ENCODE measurements around the gene NANS. TPM values are rescaled to one million over a fixed set of nuclear protein-coding genes. Genes with fewer than 3 reads are reported as not detected.
"Not testable (repeated sequence)": the region's sequence is repeated elsewhere in the genome, so short reads cannot be mapped to it uniquely, and the experiment has no call there.

Gene NANS
- polyA plus RNA-seq, 4 donors, result 57.0 to 120 (median 75.6) TPM

DNA sequence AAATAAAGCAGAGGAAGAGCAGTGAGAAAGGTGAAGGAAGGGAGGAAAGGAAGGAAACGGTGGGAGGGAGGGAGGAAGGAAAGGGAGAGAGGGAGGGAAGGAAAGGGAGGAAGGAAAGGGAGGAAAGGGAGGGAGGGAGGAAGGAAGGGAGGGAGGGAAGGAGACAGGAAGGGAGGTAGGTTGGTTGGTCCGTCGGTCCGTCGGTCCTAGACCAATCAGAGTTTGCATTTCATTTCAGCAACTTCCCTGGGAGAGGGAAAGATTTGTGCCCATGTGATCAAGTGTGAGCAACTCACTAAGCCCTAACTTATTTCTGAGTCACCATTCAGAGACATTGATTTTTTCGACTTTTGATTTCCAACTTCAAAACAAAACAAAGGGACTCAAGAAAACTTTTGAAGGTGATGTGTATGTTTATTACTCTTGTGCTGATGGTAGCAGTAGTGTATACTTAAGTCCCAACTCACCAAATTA, 18.8 kb downstream of the NANS start:
- peak overlapping the region in 1 of 3 donors; percentile 72 for H3K27ac ChIP-seq (ENCODE audit: low read depth in 1 of 3, low read length in 2 of 3)
- 35 to 49% (median 46%) methylated on average over 6 of the region's 6 CpGs for WGBS, 3 donors
- peaks cover 2 to 31% (median 2%) of the 10 kb centered on the region in 3 donors for H3K4me1 ChIP-seq (ENCODE audit: control insufficient read depth in 3 of 3, insufficient read depth in 2 of 3, low read depth in 1 of 3, low read length in 2 of 3)
- H3K36me3 ChIP-seq (ENCODE audit: control insufficient read depth in 3 of 3, insufficient read depth in 2 of 3, low read depth in 1 of 3, low read length in 3 of 3), result peaks cover 0 to 42% (median 13%) of the 10 kb centered on the region in 3 donors
- H3K4me3 ChIP-seq (ENCODE audit: low read depth in 1 of 3, low read length in 3 of 3), result no peak overlapping the region
- DNase-seq (peak in 1 of 2 donors; percentile 30), FAIRE-seq (no peak)
- no peaks in the 10 kb centered on the region for H3K9me3 ChIP-seq (ENCODE audit: control insufficient read depth in 2 of 2, insufficient read depth in 1 of 2, low read depth in 1 of 2, low read length in 1 of 2)
- H3K27me3 ChIP-seq (ENCODE audit: control insufficient read depth in 3 of 3, insufficient read depth in 3 of 3, low read length in 3 of 3), result no peaks in the 10 kb centered on the region

DNA sequence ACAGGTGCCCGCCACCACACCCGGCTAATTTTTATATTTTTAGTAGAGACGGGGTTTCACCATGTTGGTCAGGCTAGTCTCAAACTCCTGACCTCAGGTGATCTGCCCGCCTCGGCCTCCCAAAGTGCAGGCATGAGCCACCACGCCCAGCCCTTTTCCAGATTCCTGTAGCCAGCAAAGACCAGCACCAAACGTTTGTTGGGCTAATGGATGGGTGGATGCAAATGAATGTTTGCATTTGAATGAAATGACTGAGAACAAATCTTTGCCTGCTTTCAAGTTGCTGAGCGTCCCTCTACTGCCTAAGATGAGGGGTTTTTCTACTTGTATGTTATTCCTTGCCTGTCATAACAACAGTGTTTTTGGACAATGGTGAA, 20.0 kb downstream of the NANS start:
- DNase-seq; H3K4me3 ChIP-seq (ENCODE audit: low read depth in 1 of 3, low read length in 3 of 3): not testable (repeated sequence)
- H3K36me3 ChIP-seq (ENCODE audit: control insufficient read depth in 3 of 3, insufficient read depth in 2 of 3, low read depth in 1 of 3, low read length in 3 of 3), result peaks cover 2 to 46% (median 15%) of the 10 kb centered on the region in 3 donors

DNA sequence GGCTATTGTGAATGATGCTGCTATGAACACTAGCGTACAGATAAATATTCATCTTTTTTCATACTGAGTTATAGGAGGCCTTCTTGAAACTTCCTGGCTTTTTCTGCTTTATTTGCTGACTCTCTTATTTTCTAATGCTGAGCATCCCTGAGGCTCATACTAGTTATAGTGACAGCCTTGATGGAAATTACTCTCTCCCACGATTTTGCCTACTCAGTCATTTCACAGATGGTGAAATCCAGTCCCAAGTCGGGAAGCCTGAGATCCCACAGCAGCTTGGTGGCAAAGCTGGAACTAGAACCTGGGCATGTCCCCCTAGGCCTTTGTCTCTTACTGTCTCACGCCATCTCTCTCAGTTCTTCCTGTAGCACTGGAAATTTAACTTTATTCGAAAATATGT, 22.4 kb downstream of the NANS start:
- DNase-seq, result no peak
- Histone ChIP-seq H3K4me1 (ENCODE audit: control insufficient read depth in 3 of 3, insufficient read depth in 2 of 3, low read depth in 1 of 3, low read length in 2 of 3) (peaks cover 0 to 30% (median 0%) of the 10 kb centered on the region in 3 donors), H3K27ac (ENCODE audit: low read depth in 1 of 3, low read length in 2 of 3) (no peak overlapping the region), H3K27me3 (ENCODE audit: control insufficient read depth in 3 of 3, insufficient read depth in 3 of 3, low read length in 3 of 3) (no peaks in the 10 kb centered on the region), H3K36me3 (ENCODE audit: control insufficient read depth in 3 of 3, insufficient read depth in 2 of 3, low read depth in 1 of 3, low read length in 3 of 3) (peaks cover 6 to 57% (median 17%) of the 10 kb centered on the region in 3 donors), H3K4me3 (ENCODE audit: low read depth in 1 of 3, low read length in 3 of 3) (no peak overlapping the region), H3K9me3 (ENCODE audit: control insufficient read depth in 2 of 2, insufficient read depth in 1 of 2, low read depth in 1 of 2, low read length in 1 of 2) (no peaks in the 10 kb centered on the region)
- FAIRE-seq, result no peak
- 83 to 85% (median 84%) methylated on average over 5 of the region's 5 CpGs for WGBS, 3 donors

More for the DNA sequence above, 20.0 kb downstream of the NANS start:
- not testable (repeated sequence) for H3K27me3 ChIP-seq (ENCODE audit: control insufficient read depth in 3 of 3, insufficient read depth in 3 of 3, low read length in 3 of 3); H3K27ac ChIP-seq (ENCODE audit: low read depth in 1 of 3, low read length in 2 of 3); FAIRE-seq; H3K9me3 ChIP-seq (ENCODE audit: control insufficient read depth in 2 of 2, insufficient read depth in 1 of 2, low read depth in 1 of 2, low read length in 1 of 2)
- 83 to 87% (median 85%) methylated on average over 8 of the region's 8 CpGs for WGBS, 3 donors
- peaks cover 0 to 33% (median under 1%) of the 10 kb centered on the region in 3 donors for H3K4me1 ChIP-seq (ENCODE audit: control insufficient read depth in 3 of 3, insufficient read depth in 2 of 3, low read depth in 1 of 3, low read length in 2 of 3)

DNA sequence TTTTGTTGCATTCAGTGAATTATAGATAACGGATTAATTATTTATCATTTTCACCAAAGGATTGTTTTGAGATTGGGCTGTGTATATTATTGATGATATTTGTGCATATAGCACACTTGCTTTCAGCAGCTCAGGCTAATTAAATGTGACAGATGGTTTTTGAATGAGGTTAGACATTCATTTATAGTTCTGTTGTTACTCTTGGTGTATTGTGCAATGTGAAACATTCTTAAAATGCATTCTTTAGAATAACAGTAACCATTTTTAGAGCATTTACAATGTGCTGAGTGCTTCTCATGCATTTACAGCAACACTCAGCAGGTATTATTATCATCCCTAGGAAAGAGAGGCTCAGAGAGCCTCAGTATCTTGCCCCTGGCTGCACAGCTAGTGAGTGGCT, 23.8 kb downstream of the NANS start:
- Histone ChIP-seq H3K36me3 (ENCODE audit: control insufficient read depth in 3 of 3, insufficient read depth in 2 of 3, low read depth in 1 of 3, low read length in 3 of 3) (peaks cover 8 to 70% (median 17%) of the 10 kb centered on the region in 3 donors), H3K27me3 (ENCODE audit: control insufficient read depth in 3 of 3, insufficient read depth in 3 of 3, low read length in 3 of 3) (no peaks in the 10 kb centered on the region), H3K27ac (ENCODE audit: low read depth in 1 of 3, low read length in 2 of 3) (no peak overlapping the region), H3K4me3 (ENCODE audit: low read depth in 1 of 3, low read length in 3 of 3) (no peak overlapping the region), H3K9me3 (ENCODE audit: control insufficient read depth in 2 of 2, insufficient read depth in 1 of 2, low read depth in 1 of 2, low read length in 1 of 2) (no peaks in the 10 kb centered on the region), H3K4me1 (ENCODE audit: control insufficient read depth in 3 of 3, insufficient read depth in 2 of 3, low read depth in 1 of 3, low read length in 2 of 3) (peaks cover 0 to 20% (median 0%) of the 10 kb centered on the region in 3 donors)
- FAIRE-seq (no peak), DNase-seq (no peak)
- WGBS, 3 donors, result 97 to 100% (median 100%) methylated on average over 1 of the region's 1 CpG

DNA sequence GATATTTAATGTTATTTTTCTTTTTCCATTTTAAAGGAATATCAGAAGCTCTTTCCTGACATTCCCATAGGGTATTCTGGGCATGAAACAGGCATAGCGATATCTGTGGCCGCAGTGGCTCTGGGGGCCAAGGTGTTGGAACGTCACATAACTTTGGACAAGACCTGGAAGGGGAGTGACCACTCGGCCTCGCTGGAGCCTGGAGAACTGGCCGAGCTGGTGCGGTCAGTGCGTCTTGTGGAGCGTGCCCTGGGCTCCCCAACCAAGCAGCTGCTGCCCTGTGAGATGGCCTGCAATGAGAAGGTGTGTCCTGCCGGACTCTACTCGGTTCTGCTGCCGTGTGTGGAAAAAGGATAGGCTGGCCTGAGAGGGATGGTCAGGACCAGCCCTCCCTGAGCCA, 24.2 kb downstream of the NANS start:
- Histone ChIP-seq H3K4me1 (ENCODE audit: control insufficient read depth in 3 of 3, insufficient read depth in 2 of 3, low read depth in 1 of 3, low read length in 2 of 3) (peaks cover 0 to 20% (median 0%) of the 10 kb centered on the region in 3 donors), H3K4me3 (ENCODE audit: low read depth in 1 of 3, low read length in 3 of 3) (no peak overlapping the region), H3K27me3 (ENCODE audit: control insufficient read depth in 3 of 3, insufficient read depth in 3 of 3, low read length in 3 of 3) (no peaks in the 10 kb centered on the region), H3K9me3 (ENCODE audit: control insufficient read depth in 2 of 2, insufficient read depth in 1 of 2, low read depth in 1 of 2, low read length in 1 of 2) (no peaks in the 10 kb centered on the region), H3K27ac (ENCODE audit: low read depth in 1 of 3, low read length in 2 of 3) (peak overlapping the region in 2 of 3 donors; percentile 47 to 84), H3K36me3 (ENCODE audit: control insufficient read depth in 3 of 3, insufficient read depth in 2 of 3, low read depth in 1 of 3, low read length in 3 of 3) (peaks cover 8 to 73% (median 18%) of the 10 kb centered on the region in 3 donors)
- FAIRE-seq (no peak), DNase-seq (no peak)
- 88 to 94% (median 91%) methylated on average over 11 to 12 of the region's 12 CpGs for WGBS, 3 donors

DNA sequence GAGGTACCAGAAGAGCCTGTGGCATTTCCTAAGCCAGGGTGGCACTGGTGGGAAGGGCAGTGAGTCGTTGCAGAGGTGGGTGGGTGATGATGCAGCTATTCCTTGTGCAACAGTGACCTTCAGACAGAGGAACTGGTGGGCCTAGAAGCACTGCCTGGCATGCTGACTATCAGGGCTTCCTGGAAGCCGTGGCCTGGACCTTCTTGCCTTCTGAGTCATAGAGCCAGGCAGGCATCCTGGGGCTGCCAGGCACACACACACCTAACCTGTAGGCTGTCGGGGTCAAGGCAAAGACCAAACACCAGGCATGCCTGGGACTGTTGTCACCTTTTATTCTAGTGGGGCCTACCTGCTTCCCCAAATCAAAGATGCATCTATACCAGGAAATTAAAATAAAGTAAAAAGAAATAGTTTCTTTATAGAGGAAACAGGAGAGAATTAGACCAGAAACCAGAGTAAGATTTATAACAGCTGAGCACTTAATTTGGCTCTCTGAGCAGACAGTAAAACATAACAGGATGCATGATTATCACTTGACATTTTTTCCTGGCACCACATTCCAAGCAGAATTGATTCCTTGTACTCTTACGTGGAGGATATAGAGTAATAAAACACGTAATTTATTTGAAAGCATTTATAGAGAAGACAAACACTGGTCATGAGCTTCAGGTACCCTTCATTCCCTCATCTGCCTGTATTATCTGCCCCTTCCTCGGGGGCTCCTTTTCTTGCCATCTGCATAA, 25.1 kb downstream of the NANS start:
- Histone ChIP-seq H3K36me3 (ENCODE audit: control insufficient read depth in 3 of 3, insufficient read depth in 2 of 3, low read depth in 1 of 3, low read length in 3 of 3) (peaks cover 13 to 77% (median 21%) of the 10 kb centered on the region in 3 donors), H3K9me3 (ENCODE audit: control insufficient read depth in 2 of 2, insufficient read depth in 1 of 2, low read depth in 1 of 2, low read length in 1 of 2) (no peaks in the 10 kb centered on the region), H3K4me1 (ENCODE audit: control insufficient read depth in 3 of 3, insufficient read depth in 2 of 3, low read depth in 1 of 3, low read length in 2 of 3) (peaks cover 0 to 20% (median 0%) of the 10 kb centered on the region in 3 donors), H3K27me3 (ENCODE audit: control insufficient read depth in 3 of 3, insufficient read depth in 3 of 3, low read length in 3 of 3) (no peaks in the 10 kb centered on the region), H3K27ac (ENCODE audit: low read depth in 1 of 3, low read length in 2 of 3) (peak overlapping the region; percentile 21 to 84 (median 48)), H3K4me3 (ENCODE audit: low read depth in 1 of 3, low read length in 3 of 3) (no peak overlapping the region)
- 36 to 57% (median 45%) methylated on average over 6 of the region's 6 CpGs for WGBS, 3 donors
- FAIRE-seq (no peak), DNase-seq (peak; percentile 57 to 76)

DNA sequence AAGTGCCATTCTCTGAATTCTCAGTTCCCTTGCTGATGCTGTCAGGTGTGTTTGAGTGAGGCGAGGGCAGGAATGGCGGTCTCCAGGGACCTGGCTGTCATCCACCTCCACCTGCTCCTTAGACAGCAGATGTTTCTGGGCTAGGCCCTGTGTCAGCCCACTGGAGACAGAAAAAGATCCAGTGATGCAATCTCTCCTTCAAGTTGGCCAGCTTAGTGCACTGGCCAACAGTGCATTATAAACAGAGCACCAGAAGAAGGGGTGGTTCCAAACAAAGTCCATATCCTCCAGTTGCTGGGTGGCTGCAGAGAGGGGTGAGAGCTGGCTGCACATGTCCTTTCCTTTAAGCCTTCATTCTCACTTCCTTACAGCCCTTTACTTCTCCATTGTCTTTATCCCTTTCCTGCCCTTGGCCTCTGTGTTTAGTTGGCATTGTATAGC, 26.5 kb downstream of the NANS start:
- WGBS, 3 donors, result 74 to 94% (median 90%) methylated on average over 2 of the region's 2 CpGs
- Histone ChIP-seq H3K27ac (ENCODE audit: low read depth in 1 of 3, low read length in 2 of 3) (peak overlapping the region in 2 of 3 donors; percentile 49 to 56), H3K27me3 (ENCODE audit: control insufficient read depth in 3 of 3, insufficient read depth in 3 of 3, low read length in 3 of 3) (no peaks in the 10 kb centered on the region), H3K4me1 (ENCODE audit: control insufficient read depth in 3 of 3, insufficient read depth in 2 of 3, low read depth in 1 of 3, low read length in 2 of 3) (peaks cover 0 to 22% (median 0%) of the 10 kb centered on the region in 3 donors), H3K36me3 (ENCODE audit: control insufficient read depth in 3 of 3, insufficient read depth in 2 of 3, low read depth in 1 of 3, low read length in 3 of 3) (peaks cover 12 to 74% (median 18%) of the 10 kb centered on the region in 3 donors), H3K9me3 (ENCODE audit: control insufficient read depth in 2 of 2, insufficient read depth in 1 of 2, low read depth in 1 of 2, low read length in 1 of 2) (no peaks in the 10 kb centered on the region), H3K4me3 (ENCODE audit: low read depth in 1 of 3, low read length in 3 of 3) (no peak overlapping the region)
- peak; percentile 66 to 72 for DNase-seq
- no peak for FAIRE-seq

DNA sequence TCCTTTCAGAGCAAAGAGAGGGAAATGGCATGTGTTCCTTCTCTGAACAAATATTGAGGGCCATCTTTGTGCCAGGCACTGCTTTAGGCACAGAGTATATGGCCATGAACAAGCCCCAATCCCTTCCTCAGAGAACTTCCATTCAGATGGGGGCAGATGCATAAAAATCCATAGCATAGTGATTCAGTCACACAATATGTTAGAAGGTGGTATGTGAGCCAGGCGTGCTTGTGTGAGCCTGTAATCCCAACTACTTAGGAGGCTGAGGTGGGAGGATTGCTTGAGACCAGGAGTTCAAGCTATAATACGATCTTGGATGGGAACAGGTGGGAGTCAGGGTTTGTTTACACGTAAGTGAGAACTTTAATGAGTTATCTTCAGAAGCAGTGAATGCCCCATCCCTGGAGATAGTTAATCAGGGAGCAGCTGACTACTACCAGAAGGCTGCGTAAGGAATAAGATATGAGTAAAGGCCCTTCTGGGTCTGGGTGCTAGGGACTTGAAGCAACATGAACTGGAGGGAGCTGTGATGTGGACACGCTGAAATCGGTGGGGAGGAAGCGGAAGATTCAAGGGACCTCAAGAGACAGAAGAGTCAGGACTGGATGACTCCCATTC, 27.1 kb downstream of the NANS start:
- peaks cover 9 to 68% (median 18%) of the 10 kb centered on the region in 3 donors for H3K36me3 ChIP-seq (ENCODE audit: control insufficient read depth in 3 of 3, insufficient read depth in 2 of 3, low read depth in 1 of 3, low read length in 3 of 3)
- H3K4me3 ChIP-seq (ENCODE audit: low read depth in 1 of 3, low read length in 3 of 3), result no peak overlapping the region
- no peak for DNase-seq
- no peaks in the 10 kb centered on the region for H3K9me3 ChIP-seq (ENCODE audit: control insufficient read depth in 2 of 2, insufficient read depth in 1 of 2, low read depth in 1 of 2, low read length in 1 of 2)
- H3K27ac ChIP-seq (ENCODE audit: low read depth in 1 of 3, low read length in 2 of 3), result peak overlapping the region in 2 of 3 donors; percentile 23 to 49
- FAIRE-seq, result no peak
- WGBS, 3 donors, result 86 to 94% (median 93%) methylated on average over 7 of the region's 7 CpGs
- no peaks in the 10 kb centered on the region for H3K27me3 ChIP-seq (ENCODE audit: control insufficient read depth in 3 of 3, insufficient read depth in 3 of 3, low read length in 3 of 3)
- H3K4me1 ChIP-seq (ENCODE audit: control insufficient read depth in 3 of 3, insufficient read depth in 2 of 3, low read depth in 1 of 3, low read length in 2 of 3), result peaks cover 0 to 23% (median 0%) of the 10 kb centered on the region in 3 donors

Data from small intestine (tissue), 7 donors.